Upper lobe of left lung (tissue), 4 donors: ENCODE data around the gene WDR38.

ENCODE experiments used
- EP300 ChIP-seq, 4 donors: sonication (generic); formaldehyde crosslinking; IDR thresholded peaks; one replicate each; pipeline ENCODE4 v1.5.1; 2017; ENCODE audit warnings: antibody characterized with exemption in 4 of 4, control low read depth in 2 of 4
- POLR2AphosphoS5 ChIP-seq, 2 donors: sonication (generic); formaldehyde crosslinking; IDR thresholded peaks; one replicate each; pipeline ENCODE4 v1.5.1; 2017; ENCODE audit warnings: antibody characterized with exemption in 2 of 2
- TF ChIP-seq, protein P1 (sequence below), 6 experiments: fragments of 450-650 bp in 4 of 6; fragments of 200-600 bp in 2 of 6; sonication (generic) in 2 of 6; IDR thresholded peaks; one replicate each; pipeline ENCODE4 v1.5.1; 2016 to 2019; ENCODE audit warnings: antibody characterized with exemption in 6 of 6

GRCh38 chr9:124812441-124812876 lies 40.8 kb upstream of the WDR38 start:
- TF ChIP-seq, protein P1, sequence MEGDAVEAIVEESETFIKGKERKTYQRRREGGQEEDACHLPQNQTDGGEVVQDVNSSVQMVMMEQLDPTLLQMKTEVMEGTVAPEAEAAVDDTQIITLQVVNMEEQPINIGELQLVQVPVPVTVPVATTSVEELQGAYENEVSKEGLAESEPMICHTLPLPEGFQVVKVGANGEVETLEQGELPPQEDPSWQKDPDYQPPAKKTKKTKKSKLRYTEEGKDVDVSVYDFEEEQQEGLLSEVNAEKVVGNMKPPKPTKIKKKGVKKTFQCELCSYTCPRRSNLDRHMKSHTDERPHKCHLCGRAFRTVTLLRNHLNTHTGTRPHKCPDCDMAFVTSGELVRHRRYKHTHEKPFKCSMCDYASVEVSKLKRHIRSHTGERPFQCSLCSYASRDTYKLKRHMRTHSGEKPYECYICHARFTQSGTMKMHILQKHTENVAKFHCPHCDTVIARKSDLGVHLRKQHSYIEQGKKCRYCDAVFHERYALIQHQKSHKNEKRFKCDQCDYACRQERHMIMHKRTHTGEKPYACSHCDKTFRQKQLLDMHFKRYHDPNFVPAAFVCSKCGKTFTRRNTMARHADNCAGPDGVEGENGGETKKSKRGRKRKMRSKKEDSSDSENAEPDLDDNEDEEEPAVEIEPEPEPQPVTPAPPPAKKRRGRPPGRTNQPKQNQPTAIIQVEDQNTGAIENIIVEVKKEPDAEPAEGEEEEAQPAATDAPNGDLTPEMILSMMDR (IDR thresholded peaks at IDR 0.05) = no peak
- no peak for TF ChIP-seq POLR2AphosphoS5 (IDR thresholded peaks at IDR 0.05)
- no peak for TF ChIP-seq EP300 (IDR thresholded peaks at IDR 0.05)
